HepG2 (cell line): ENCODE data around the gene COMT. TPM values are rescaled to one million over a fixed set of nuclear protein-coding genes. Genes with fewer than 3 reads are reported as not detected.
A peak's percentile ranks its signal among the peaks of the same experiment; 100 is the strongest.

Experiments used
- CENPX ChIP-seq: sonication (generic); formaldehyde crosslinking; IDR thresholded peaks from 2 replicates; pipeline ENCODE4 v1.9.0; 2021; ENCODE audit warnings: mild to moderate bottlenecking, missing genetic modification reagents, moderate library complexity
- CHCHD3 ChIP-seq: sonication (generic); formaldehyde crosslinking; IDR thresholded peaks from 2 replicates; pipeline ENCODE4 v1.8.0; 2022; ENCODE audit warnings: mild to moderate bottlenecking, missing genetic modification reagents, moderate library complexity
- FOXC1 ChIP-seq: sonication (generic); formaldehyde crosslinking; IDR thresholded peaks from 2 replicates; pipeline ENCODE4 v1.8.0; 2022; ENCODE audit warnings: mild to moderate bottlenecking, missing genetic modification reagents, borderline replicate concordance
- KDM2A ChIP-seq: sonication (generic); formaldehyde crosslinking; IDR thresholded peaks from 2 replicates; pipeline ENCODE4 v1.4.0; 2020; ENCODE audit warnings: low read depth, missing genetic modification reagents, borderline replicate concordance
- MYC ChIP-seq: sonication (generic); formaldehyde crosslinking; IDR thresholded peaks from 2 replicates; pipeline ENCODE4 v1.9.0; 2021; ENCODE audit warnings: missing genetic modification reagents, borderline replicate concordance
- RARA ChIP-seq: IDR thresholded peaks from 2 replicates; pipeline ENCODE4 v1.6.1; 2016; ENCODE audit warnings: missing genetic modification reagents, missing compliant biosample characterization
- SALL2 ChIP-seq: sonication (generic); formaldehyde crosslinking; IDR thresholded peaks from 2 replicates; pipeline ENCODE4 v1.8.1; 2023; ENCODE audit warnings: mild to moderate bottlenecking, missing genetic modification reagents, inconsistent platforms
- SSRP1 ChIP-seq: IDR thresholded peaks from 2 replicates; pipeline ENCODE4 v1.6.1; 2016; ENCODE audit warnings: control low read depth
- STAG1 ChIP-seq: sonication (generic); formaldehyde crosslinking; IDR thresholded peaks from 2 replicates; pipeline ENCODE4 v1.4.0; 2020; ENCODE audit warnings: missing genetic modification reagents
- ZBTB7B ChIP-seq: sonication (generic); formaldehyde crosslinking; IDR thresholded peaks from 2 replicates; pipeline ENCODE4 v1.4.0; 2020; ENCODE audit warnings: missing genetic modification reagents
- ZNF256 ChIP-seq: sonication (generic); formaldehyde crosslinking; conservative IDR thresholded peaks from 2 replicates; pipeline ENCODE4 v1.4.0; 2020; ENCODE audit warnings: missing genetic modification reagents
- ZNF451 ChIP-seq: sonication (generic); formaldehyde crosslinking; IDR thresholded peaks from 2 replicates; pipeline ENCODE4 v1.5.0; 2020; ENCODE audit warnings: mild to moderate bottlenecking, missing genetic modification reagents
- ZNF619 ChIP-seq: sonication (generic); formaldehyde crosslinking; IDR thresholded peaks from 2 replicates; pipeline ENCODE4 v1.4.0; 2020; ENCODE audit warnings: mild to moderate bottlenecking, missing genetic modification reagents
- ZNF790 ChIP-seq: sonication (generic); formaldehyde crosslinking; IDR thresholded peaks from 2 replicates; pipeline ENCODE4 v1.8.0; 2022; ENCODE audit warnings: missing genetic modification reagents, mild to moderate bottlenecking, borderline replicate concordance
- polyA plus RNA-seq, 8 experiments: library from polyadenylated mRNA; depleted of rRNA in 3 of 8; stranded (reverse) in 7 of 8; unstranded in 1 of 8; fragments of >200 nt; fragmentation: Illumina TruSeq in 4 of 8; extraction: Trizol in 4 of 8; gene quantifications; 2 replicates each; pipeline versions ENCODE4 v1.2.1 to v1.2.3, GENCODE V29; 2011 to 2016; ENCODE audit warnings: low read depth in 4 of 8, missing spikeins in 1 of 8, mixed read lengths in 1 of 8; ENCODE audit not compliant: insufficient read depth in 1 of 8
- total RNA-seq, 5 experiments: library from RNA; depleted of rRNA; stranded (reverse); fragments of >200 nt; fragmentation: Illumina TruSeq; extraction: Trizol; gene quantifications; 2 replicates each; pipeline ENCODE4 v1.2.3, GENCODE V29; 2016; ENCODE audit warnings: low read depth in 1 of 5
- TF ChIP-seq, protein P1 (sequence below), 2 experiments: sonication (generic) in 1 of 2; formaldehyde crosslinking in 1 of 2; IDR thresholded peaks; 2 replicates each; pipeline versions ENCODE4 v1.4.0 to v1.6.1; 2016 to 2020; ENCODE audit warnings: borderline replicate concordance in 1 of 2, low read depth in 1 of 2, mild to moderate bottlenecking in 1 of 2, missing genetic modification reagents in 1 of 2
- TF ChIP-seq, protein P2 (sequence below): sonication (generic); formaldehyde crosslinking; IDR thresholded peaks from 2 replicates; pipeline ENCODE4 v1.5.0; 2020; ENCODE audit warnings: mild to moderate bottlenecking, missing genetic modification reagents, moderate library complexity
- TF ChIP-seq, protein P3 (sequence below): sonication (generic); formaldehyde crosslinking; IDR thresholded peaks from 2 replicates; pipeline ENCODE4 v1.5.1; 2020; ENCODE audit warnings: missing genetic modification reagents, mild to moderate bottlenecking, borderline replicate concordance
- TF ChIP-seq, protein P4 (sequence below): sonication (generic); formaldehyde crosslinking; IDR thresholded peaks from 2 replicates; pipeline ENCODE4 v1.9.0; 2022; ENCODE audit warnings: missing genetic modification reagents, mild to moderate bottlenecking, borderline replicate concordance

The COMT gene
- total and polyA plus RNA-seq, 2 of the 13 experiments (the other 11 are each of a cell fraction or from before 2014, with no cell fraction given), result 156 to 162 TPM

DNA sequence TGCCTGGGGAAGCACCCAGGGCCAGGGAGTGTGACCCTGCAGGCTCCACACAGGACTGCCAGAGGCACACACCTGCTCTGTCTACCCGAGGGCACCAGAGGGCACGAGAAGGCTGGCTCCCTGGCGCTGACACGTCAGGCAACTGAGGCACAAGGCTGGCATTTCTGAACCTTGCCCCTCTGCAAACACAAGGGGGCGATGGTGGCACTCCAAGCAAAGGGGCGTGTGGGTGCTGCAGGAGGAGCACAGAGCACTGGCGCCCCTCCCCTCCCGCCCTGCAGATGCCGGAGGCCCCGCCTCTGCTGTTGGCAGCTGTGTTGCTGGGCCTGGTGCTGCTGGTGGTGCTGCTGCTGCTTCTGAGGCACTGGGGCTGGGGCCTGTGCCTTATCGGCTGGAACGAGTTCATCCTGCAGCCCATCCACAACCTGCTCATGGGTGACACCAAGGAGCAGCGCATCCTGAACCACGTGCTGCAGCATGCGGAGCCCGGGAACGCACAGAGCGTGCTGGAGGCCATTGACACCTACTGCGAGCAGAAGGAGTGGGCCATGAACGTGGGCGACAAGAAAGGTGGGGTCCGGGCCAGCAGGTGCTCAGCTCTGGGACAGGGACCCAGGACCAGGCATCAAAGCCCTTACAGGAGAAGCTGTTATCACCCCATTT is 20.8 kb downstream of the COMT start (continued):
- TF ChIP-seq MYC (CRISPR knock-in tag) (peak; percentile 44; the same call in 1 of the 2 replicates), ZNF619 (no peak), ZBTB7B (no peak), RARA (CRISPR knock-in tag) (no peak), CHCHD3 (CRISPR knock-in tag) (0 out of 2 replicates have a peak, but pooled peaks have one; percentile 32), FOXC1 (CRISPR knock-in tag) (no peak), ZNF451 (CRISPR knock-in tag) (no peak), KDM2A (CRISPR knock-in tag) (0 out of 2 replicates have a peak, but pooled peaks have one; percentile 34), ZNF256 (no peak), ZNF790 (CRISPR knock-in tag) (no peak), STAG1 (peak; percentile 60), SSRP1 (CRISPR knock-in tag) (no peak), CENPX (CRISPR knock-in tag) (no peak), SALL2 (CRISPR knock-in tag) (no peak)
- TF ChIP-seq, protein P1, sequence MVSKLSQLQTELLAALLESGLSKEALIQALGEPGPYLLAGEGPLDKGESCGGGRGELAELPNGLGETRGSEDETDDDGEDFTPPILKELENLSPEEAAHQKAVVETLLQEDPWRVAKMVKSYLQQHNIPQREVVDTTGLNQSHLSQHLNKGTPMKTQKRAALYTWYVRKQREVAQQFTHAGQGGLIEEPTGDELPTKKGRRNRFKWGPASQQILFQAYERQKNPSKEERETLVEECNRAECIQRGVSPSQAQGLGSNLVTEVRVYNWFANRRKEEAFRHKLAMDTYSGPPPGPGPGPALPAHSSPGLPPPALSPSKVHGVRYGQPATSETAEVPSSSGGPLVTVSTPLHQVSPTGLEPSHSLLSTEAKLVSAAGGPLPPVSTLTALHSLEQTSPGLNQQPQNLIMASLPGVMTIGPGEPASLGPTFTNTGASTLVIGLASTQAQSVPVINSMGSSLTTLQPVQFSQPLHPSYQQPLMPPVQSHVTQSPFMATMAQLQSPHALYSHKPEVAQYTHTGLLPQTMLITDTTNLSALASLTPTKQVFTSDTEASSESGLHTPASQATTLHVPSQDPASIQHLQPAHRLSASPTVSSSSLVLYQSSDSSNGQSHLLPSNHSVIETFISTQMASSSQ (IDR thresholded peaks at IDR 0.05; ENCODE audit: low read depth), result no peak
- TF ChIP-seq, protein P1 (CRISPR knock-in tag; IDR thresholded peaks at IDR 0.05; ENCODE audit: borderline replicate concordance), result no peak
- TF ChIP-seq, protein P2, sequence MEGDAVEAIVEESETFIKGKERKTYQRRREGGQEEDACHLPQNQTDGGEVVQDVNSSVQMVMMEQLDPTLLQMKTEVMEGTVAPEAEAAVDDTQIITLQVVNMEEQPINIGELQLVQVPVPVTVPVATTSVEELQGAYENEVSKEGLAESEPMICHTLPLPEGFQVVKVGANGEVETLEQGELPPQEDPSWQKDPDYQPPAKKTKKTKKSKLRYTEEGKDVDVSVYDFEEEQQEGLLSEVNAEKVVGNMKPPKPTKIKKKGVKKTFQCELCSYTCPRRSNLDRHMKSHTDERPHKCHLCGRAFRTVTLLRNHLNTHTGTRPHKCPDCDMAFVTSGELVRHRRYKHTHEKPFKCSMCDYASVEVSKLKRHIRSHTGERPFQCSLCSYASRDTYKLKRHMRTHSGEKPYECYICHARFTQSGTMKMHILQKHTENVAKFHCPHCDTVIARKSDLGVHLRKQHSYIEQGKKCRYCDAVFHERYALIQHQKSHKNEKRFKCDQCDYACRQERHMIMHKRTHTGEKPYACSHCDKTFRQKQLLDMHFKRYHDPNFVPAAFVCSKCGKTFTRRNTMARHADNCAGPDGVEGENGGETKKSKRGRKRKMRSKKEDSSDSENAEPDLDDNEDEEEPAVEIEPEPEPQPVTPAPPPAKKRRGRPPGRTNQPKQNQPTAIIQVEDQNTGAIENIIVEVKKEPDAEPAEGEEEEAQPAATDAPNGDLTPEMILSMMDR (CRISPR knock-in tag), result peak; percentile 96
- TF ChIP-seq, protein P3, sequence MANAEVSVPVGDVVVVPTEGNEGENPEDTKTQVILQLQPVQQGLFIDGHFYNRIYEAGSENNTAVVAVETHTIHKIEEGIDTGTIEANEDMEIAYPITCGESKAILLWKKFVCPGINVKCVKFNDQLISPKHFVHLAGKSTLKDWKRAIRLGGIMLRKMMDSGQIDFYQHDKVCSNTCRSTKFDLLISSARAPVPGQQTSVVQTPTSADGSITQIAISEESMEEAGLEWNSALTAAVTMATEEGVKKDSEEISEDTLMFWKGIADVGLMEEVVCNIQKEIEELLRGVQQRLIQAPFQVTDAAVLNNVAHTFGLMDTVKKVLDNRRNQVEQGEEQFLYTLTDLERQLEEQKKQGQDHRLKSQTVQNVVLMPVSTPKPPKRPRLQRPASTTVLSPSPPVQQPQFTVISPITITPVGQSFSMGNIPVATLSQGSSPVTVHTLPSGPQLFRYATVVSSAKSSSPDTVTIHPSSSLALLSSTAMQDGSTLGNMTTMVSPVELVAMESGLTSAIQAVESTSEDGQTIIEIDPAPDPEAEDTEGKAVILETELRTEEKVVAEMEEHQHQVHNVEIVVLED, result no peak; the same call in 1 of the 2 replicates
- TF ChIP-seq, protein P4, sequence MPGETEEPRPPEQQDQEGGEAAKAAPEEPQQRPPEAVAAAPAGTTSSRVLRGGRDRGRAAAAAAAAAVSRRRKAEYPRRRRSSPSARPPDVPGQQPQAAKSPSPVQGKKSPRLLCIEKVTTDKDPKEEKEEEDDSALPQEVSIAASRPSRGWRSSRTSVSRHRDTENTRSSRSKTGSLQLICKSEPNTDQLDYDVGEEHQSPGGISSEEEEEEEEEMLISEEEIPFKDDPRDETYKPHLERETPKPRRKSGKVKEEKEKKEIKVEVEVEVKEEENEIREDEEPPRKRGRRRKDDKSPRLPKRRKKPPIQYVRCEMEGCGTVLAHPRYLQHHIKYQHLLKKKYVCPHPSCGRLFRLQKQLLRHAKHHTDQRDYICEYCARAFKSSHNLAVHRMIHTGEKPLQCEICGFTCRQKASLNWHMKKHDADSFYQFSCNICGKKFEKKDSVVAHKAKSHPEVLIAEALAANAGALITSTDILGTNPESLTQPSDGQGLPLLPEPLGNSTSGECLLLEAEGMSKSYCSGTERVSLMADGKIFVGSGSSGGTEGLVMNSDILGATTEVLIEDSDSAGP (CRISPR knock-in tag), result 0 out of 2 replicates have a peak, but pooled peaks have one; percentile 39
